PC-3 (cell line): ENCODE results near the gene CAPN8.

ENCODE experiments used
- EZH2phosphoT487 ChIP-seq: fragments of 300-600 bp; sonication (generic); IDR thresholded peaks from 2 replicates; pipeline ENCODE4 v1.6.1; 2018; ENCODE audit warnings: mild to moderate bottlenecking, antibody characterized with exemption, low read length, borderline replicate concordance
- TF ChIP-seq, protein P1 (sequence below): fragments of 300-600 bp; sonication (generic); conservative IDR thresholded peaks from 2 replicates; pipeline ENCODE4 v1.5.1; 2017; ENCODE audit warnings: antibody characterized with exemption, low read depth, mild to moderate bottlenecking, low read length

DNA sequence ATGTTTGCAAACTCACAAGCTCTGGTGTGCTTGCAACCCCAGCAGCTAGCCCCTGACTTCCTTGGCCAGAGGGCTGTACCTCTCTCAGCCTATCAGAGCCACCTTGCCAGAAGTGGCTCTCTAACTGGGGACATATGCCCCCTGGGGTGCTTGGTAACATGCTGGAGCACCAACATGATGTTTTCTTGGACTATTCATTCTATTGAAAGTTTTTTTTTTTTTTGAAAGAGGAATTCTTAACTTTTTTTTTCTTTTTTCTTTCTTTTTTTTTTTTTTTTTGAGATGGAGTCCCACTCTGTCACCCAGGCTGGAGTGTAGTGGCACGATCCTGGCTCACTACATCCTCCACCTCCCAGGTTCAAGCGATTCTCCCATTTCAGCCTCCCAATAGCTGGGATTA, 14.7 kb upstream of the CAPN8 start:
- TF ChIP-seq, protein P1, sequence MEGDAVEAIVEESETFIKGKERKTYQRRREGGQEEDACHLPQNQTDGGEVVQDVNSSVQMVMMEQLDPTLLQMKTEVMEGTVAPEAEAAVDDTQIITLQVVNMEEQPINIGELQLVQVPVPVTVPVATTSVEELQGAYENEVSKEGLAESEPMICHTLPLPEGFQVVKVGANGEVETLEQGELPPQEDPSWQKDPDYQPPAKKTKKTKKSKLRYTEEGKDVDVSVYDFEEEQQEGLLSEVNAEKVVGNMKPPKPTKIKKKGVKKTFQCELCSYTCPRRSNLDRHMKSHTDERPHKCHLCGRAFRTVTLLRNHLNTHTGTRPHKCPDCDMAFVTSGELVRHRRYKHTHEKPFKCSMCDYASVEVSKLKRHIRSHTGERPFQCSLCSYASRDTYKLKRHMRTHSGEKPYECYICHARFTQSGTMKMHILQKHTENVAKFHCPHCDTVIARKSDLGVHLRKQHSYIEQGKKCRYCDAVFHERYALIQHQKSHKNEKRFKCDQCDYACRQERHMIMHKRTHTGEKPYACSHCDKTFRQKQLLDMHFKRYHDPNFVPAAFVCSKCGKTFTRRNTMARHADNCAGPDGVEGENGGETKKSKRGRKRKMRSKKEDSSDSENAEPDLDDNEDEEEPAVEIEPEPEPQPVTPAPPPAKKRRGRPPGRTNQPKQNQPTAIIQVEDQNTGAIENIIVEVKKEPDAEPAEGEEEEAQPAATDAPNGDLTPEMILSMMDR = no peak
- no peak for TF ChIP-seq EZH2phosphoT487
